ENCODE data around the gene MOK. TPM values are rescaled to one million over a fixed set of nuclear protein-coding genes. Genes with fewer than 3 reads are reported as not detected.
A peak's percentile ranks its signal among the peaks of the same experiment; 100 is the strongest.
"Not testable (repeated sequence)": the region's sequence is repeated elsewhere in the genome, so short reads cannot be mapped to it uniquely, and the experiment has no call there.

MOK gene
- total RNA-seq = 1 to 10 TPM; 6.5 to 7.4 TPM

GRCh38 chr14:102304611-102305506 lies at the start of gene MOK:
TSS of gene MOK (minus strand) at chr14:102305164. CDS start at chr14:102304968, 196 bp downstream.
- H3K27me3 Mint-ChIP-seq = peaks cover 4% of the 10 kb centered on the region

GRCh38 chr14:102353126-102353619 lies 48.2 kb upstream of the MOK start:
- Mint-ChIP-seq H3K9me3 (no peaks in the 10 kb centered on the region), H3K4me1 (peaks cover 10% of the 10 kb centered on the region), H3K27ac (no peak overlapping the region), H3K4me3 (no peak overlapping the region), H3K36me3 (peaks cover 28% of the 10 kb centered on the region), H3K27me3 (no peaks in the 10 kb centered on the region)
- no peak for DNase-seq

More at GRCh38 chr14:102304611-102305506, at the start of gene MOK:
- Mint-ChIP-seq H3K27ac (peak within 1 kb of the TSS; percentile 86), H3K4me3 (peak within 1 kb of the TSS; percentile 94), H3K36me3 (no peaks in the 10 kb centered on the region), H3K4me1 (peaks cover 8% of the 10 kb centered on the region), H3K9me3 (no peaks in the 10 kb centered on the region)
- peak; percentile 97 for DNase-seq

DNA sequence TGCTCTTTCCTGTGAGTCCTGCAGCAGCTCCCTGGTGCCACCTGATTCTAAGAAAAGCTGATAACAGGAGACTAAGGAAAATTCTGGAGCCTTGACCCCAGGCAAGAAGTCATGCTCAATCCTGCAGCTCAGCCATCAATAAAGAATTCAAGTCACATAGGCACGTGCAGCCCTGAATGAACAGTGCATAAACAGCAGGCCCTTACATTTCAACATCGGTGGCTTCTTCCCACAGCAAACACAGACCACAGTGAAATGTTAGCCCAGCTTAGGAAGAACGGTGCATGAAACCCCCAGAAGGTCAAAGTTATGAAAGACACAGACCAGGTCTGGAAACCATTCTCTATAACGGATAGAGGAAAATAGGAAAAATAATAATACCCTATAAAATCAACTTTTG lies 47.2 kb upstream of the MOK start:
- H3K27me3 Mint-ChIP-seq = no peaks in the 10 kb centered on the region
- DNase-seq = no peak
- H3K4me3 Mint-ChIP-seq = no peak overlapping the region
- peaks cover 7% of the 10 kb centered on the region for H3K4me1 Mint-ChIP-seq
- H3K36me3 Mint-ChIP-seq = peaks cover 23% of the 10 kb centered on the region
- H3K9me3 Mint-ChIP-seq = no peaks in the 10 kb centered on the region
- H3K27ac Mint-ChIP-seq = no peak overlapping the region

- not testable (repeated sequence) for H3K4me3 Mint-ChIP-seq, H3K9me3 Mint-ChIP-seq, DNase-seq, H3K4me1 Mint-ChIP-seq, H3K27me3 Mint-ChIP-seq, H3K27ac Mint-ChIP-seq
- peaks cover 24% of the 10 kb centered on the region for H3K36me3 Mint-ChIP-seq
These were observed 46.6 kb upstream of the MOK start for GRCh38 chr14:102351593-102351992.

DNA sequence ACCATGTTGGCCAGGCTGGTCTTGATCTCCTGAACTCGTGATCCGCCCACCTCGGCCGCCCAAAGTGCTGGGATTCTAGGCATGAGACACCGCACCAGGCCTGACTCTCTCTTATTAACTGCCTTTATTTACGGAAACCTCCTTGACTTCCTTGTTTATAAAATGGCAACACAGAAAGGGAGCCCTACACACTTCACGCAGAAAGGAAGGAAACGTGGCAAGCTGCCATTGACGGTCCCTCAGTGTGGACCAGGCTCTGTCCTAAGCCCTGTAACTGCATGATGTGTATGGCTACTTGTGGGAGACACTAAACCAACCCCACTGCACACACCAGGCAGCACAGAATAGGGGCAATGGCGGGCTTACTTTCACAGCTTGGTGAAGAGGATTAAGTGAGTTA lies 46.1 kb upstream of the MOK start:
- H3K27ac Mint-ChIP-seq = no peak overlapping the region
- H3K4me1 Mint-ChIP-seq = peaks cover 5% of the 10 kb centered on the region
- H3K27me3 Mint-ChIP-seq = no peaks in the 10 kb centered on the region
- H3K9me3 Mint-ChIP-seq = no peaks in the 10 kb centered on the region
- no peak for DNase-seq
- peaks cover 24% of the 10 kb centered on the region for H3K36me3 Mint-ChIP-seq
- H3K4me3 Mint-ChIP-seq = no peak overlapping the region

DNA sequence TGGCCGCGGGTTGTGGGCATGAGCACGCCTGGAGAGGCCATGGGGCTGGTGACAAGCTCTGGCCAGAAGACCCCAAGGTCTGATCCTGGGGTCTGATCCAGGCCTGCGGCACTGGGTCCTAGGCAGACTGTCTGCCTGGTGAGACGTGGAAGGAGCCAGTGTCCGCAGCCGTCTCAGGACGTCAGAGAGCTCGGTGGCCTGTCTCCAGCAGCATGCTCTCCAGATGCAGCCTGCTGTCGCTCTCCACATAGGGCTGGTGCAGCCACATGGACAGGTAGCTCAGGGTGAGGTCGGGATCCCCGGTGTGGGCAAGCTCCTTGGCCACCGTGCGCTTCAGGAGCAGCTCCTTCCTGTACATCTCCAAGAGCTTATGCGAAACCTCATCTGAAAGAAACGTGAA lies 43.4 kb upstream of the MOK start:
- H3K4me1 Mint-ChIP-seq = peaks cover 2% of the 10 kb centered on the region
- no peak overlapping the region for H3K4me3 Mint-ChIP-seq
- H3K9me3 Mint-ChIP-seq = no peaks in the 10 kb centered on the region
- no peaks in the 10 kb centered on the region for H3K27me3 Mint-ChIP-seq
- DNase-seq = no peak
- H3K36me3 Mint-ChIP-seq = peaks cover 18% of the 10 kb centered on the region
- no peak overlapping the region for H3K27ac Mint-ChIP-seq

GRCh38 chr14:102346645-102347044 lies 41.7 kb upstream of the MOK start:
- H3K27me3 Mint-ChIP-seq = no peaks in the 10 kb centered on the region
- H3K4me3 Mint-ChIP-seq = no peak overlapping the region
- H3K36me3 Mint-ChIP-seq = peaks cover 22% of the 10 kb centered on the region
- H3K27ac Mint-ChIP-seq = no peak overlapping the region
- no peak for DNase-seq
- H3K4me1 Mint-ChIP-seq = no peaks in the 10 kb centered on the region
- H3K9me3 Mint-ChIP-seq = no peaks in the 10 kb centered on the region

DNA sequence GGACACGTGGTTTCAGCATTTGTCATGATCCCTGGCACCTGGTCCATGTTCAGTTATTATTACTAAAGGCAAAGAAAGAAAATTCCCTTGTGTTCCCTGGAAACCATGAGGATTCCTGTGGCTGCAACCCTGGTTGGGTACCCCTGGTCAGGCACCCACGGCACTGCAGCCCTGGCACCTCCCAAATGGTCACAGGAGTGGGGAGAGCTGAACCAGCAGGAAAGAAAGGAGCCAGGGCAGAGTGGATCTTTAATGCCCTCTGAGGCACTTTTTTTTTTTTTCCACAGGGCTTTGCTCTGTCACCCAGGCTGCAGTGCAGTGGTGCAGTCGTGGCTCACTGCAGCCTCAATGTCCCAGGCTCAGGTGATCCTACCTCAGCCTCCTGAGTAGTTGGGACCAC lies 40.3 kb upstream of the MOK start:
- no peaks in the 10 kb centered on the region for H3K27me3 Mint-ChIP-seq
- H3K9me3 Mint-ChIP-seq = no peaks in the 10 kb centered on the region
- H3K36me3 Mint-ChIP-seq = peaks cover 25% of the 10 kb centered on the region
- no peaks in the 10 kb centered on the region for H3K4me1 Mint-ChIP-seq
- no peak for DNase-seq
- H3K27ac Mint-ChIP-seq = peak overlapping the region; percentile 51
- H3K4me3 Mint-ChIP-seq = no peak overlapping the region

DNA sequence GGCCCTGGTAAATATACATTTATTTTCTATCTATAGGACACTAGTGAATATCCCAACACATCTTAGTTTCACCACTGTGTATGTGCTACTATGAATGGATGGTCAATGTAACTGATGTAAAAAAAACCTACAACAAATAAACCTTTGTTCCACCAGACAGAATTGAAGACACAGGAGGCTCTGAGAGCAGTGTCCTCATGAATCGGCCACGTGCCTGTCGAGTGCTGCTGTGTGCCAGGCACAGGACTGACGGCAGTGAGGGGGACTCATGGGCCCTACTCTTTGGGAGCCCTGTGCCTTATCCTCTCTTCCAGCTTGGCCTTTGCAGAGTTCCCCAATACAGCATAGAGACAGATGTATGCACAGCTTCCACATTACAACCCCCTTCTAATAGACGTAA lies 39.5 kb upstream of the MOK start:
- DNase-seq = no peak
- Mint-ChIP-seq H3K9me3 (no peaks in the 10 kb centered on the region), H3K27ac (no peak overlapping the region), H3K27me3 (no peaks in the 10 kb centered on the region), H3K36me3 (peaks cover 25% of the 10 kb centered on the region), H3K4me3 (no peak overlapping the region), H3K4me1 (no peaks in the 10 kb centered on the region)

DNA sequence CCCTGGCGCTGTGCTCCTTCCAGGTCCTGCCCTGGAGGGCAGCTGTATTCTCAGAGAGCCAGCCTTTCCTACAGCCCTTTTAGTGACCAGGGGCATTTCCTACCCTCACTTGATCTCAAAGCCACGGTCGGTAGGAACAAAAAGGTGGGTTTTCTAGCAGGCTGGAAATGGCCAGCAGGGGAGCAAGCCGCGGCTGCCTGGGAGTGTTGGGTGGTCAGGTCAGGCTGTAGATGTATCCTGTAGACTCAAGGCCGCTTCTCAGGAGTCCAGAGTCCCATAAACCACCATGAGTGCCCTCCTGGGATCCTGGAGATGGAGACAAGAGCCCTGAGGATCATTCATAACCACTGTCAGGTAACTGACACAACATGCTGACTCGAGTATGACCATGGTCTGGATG lies 39.1 kb upstream of the MOK start:
- Mint-ChIP-seq H3K27me3 (no peaks in the 10 kb centered on the region), H3K27ac (no peak overlapping the region)

DNA sequence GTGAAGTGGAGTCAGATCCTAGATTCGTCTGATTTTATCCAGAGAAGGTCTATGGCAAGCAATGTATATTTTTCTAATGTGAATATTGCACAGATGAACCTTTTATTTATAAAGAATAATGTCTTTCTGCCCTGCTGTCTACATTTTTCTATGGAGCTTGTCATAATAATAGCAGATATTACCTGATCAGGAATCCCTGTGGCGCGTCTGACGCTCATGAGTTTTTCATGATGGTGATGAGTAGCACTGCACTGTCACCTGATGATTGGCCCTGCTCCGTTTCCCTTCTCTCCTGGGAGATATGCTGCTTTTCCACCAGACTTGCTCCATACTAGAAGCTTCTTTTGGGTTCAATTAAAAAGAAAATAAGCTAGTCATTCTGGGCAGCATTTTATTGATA lies 37.3 kb upstream of the MOK start:
- no peaks in the 10 kb centered on the region for H3K4me1 Mint-ChIP-seq
- H3K36me3 Mint-ChIP-seq = peaks cover 19% of the 10 kb centered on the region
- no peaks in the 10 kb centered on the region for H3K27me3 Mint-ChIP-seq
- no peaks in the 10 kb centered on the region for H3K9me3 Mint-ChIP-seq
- H3K27ac Mint-ChIP-seq = no peak overlapping the region
- no peak for DNase-seq
- H3K4me3 Mint-ChIP-seq = no peak overlapping the region

More for the DNA sequence above, 39.1 kb upstream of the MOK start:
- no peak for DNase-seq
- H3K4me3 Mint-ChIP-seq = no peak overlapping the region
- no peaks in the 10 kb centered on the region for H3K4me1 Mint-ChIP-seq
- H3K9me3 Mint-ChIP-seq = no peaks in the 10 kb centered on the region
- H3K36me3 Mint-ChIP-seq = peaks cover 25% of the 10 kb centered on the region

DNA sequence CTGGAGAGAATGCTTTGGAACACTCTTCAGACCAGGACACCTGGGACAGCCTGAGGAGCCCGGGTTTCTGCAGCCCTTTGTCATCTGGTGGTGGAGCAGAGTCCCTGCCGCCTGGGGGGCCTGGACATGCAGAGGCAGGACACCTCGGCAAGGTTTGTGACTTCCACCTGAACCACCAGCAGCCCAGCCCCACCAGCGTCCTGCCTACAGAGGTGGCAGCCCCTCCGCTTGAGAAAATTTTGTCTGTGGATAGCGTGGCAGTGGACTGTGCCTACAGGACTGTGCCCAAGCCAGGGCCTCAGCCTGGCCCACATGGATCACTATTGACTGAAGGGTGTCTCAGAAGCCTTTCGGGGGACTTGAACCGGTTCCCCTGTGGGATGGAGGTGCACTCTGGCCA lies 36.6 kb upstream of the MOK start:
- DNase-seq = no peak
- no peaks in the 10 kb centered on the region for H3K4me1 Mint-ChIP-seq
- no peaks in the 10 kb centered on the region for H3K9me3 Mint-ChIP-seq
- H3K27me3 Mint-ChIP-seq = no peaks in the 10 kb centered on the region
- H3K4me3 Mint-ChIP-seq = no peak overlapping the region
- peaks cover 16% of the 10 kb centered on the region for H3K36me3 Mint-ChIP-seq
- no peak overlapping the region for H3K27ac Mint-ChIP-seq

DNA sequence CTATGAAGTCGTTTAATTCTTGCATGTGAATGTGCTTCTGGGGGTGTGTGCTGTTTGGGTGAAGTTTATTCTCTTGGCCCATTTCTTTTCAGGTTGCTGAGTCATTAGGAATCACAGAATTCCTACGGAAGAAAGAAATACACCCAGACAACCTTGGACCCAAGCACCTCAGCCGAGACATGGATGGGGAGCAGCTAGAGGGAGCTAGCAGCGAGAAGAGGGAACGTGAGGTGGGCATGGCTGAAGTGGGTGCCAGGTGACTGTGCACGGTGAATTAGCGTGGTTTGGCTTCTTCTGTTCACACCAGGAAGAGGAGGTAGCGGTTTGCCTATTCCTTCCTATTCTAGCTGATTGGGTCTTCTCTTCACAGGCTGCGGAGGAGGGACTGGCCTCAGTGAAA lies 33.8 kb upstream of the MOK start:
- DNase-seq = no peak
- Mint-ChIP-seq H3K27ac (no peak overlapping the region), H3K4me3 (no peak overlapping the region), H3K36me3 (peaks cover 14% of the 10 kb centered on the region), H3K4me1 (no peaks in the 10 kb centered on the region), H3K27me3 (no peaks in the 10 kb centered on the region), H3K9me3 (no peaks in the 10 kb centered on the region)

DNA sequence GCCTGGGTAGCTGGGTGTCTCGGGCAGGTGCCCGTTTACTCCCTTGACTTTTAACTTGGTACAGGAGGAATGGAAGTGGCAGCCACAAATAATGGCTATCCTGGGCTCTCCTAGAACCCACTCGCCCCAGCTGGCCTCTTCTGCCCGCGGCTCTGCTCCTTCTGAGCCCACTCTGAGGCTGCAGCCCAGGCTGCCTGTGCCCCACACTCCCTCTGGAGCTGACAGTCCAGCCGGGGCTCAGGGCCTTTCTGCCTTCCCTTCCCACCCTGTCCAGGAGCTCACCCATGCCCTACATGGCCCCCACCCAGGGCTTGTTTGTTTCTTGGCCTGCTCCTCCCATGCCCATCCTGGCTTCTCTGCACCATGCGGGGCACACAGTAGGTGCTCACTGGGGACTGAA lies 30.2 kb upstream of the MOK start:
- H3K9me3 Mint-ChIP-seq = no peaks in the 10 kb centered on the region
- H3K4me1 Mint-ChIP-seq = peaks cover 2% of the 10 kb centered on the region
- peaks cover 4% of the 10 kb centered on the region for H3K36me3 Mint-ChIP-seq
- DNase-seq = no peak
- H3K4me3 Mint-ChIP-seq = no peak overlapping the region
- no peaks in the 10 kb centered on the region for H3K27me3 Mint-ChIP-seq
- H3K27ac Mint-ChIP-seq = no peak overlapping the region

- H3K4me1 Mint-ChIP-seq = peaks cover 2% of the 10 kb centered on the region
- H3K4me3 Mint-ChIP-seq = no peak overlapping the region
- no peak overlapping the region for H3K27ac Mint-ChIP-seq
- peaks cover 4% of the 10 kb centered on the region for H3K36me3 Mint-ChIP-seq
- DNase-seq = no peak
- H3K27me3 Mint-ChIP-seq = no peaks in the 10 kb centered on the region
- no peaks in the 10 kb centered on the region for H3K9me3 Mint-ChIP-seq
These were observed 29.1 kb upstream of the MOK start for GRCh38 chr14:102333795-102334705.

Measured in activated naive CD8-positive, alpha-beta T cell treated with anti-CD3 and anti-CD28 coated beads for 36 hours (primary cell).